Activated naive CD4-positive, alpha-beta T cell (primary cell): ENCODE data around the gene FAM181A.
A peak's percentile ranks its signal among the peaks of the same experiment; 100 is the strongest.

Experiments used
- DNase-seq, 4 experiments: peaks; one replicate each; lab custom pipeline; 2025; lab: John Stamatoyannopoulos, UW

The FAM181A gene

GRCh38 chr14:93950948-93951634, 23.9 kb downstream of the FAM181A start:
- no peak for DNase-seq

GRCh38 chr14:93951635-93952540, 24.7 kb downstream of the FAM181A start:
- DNase-seq: no peak

- no peak for DNase-seq
Measured at GRCh38 chr14:93952829-93953228, 25.7 kb downstream of the FAM181A start.

- no peak for DNase-seq
Measured at GRCh38 chr14:93953263-93953662, 26.1 kb downstream of the FAM181A start.

- DNase-seq: no peak
Measured at GRCh38 chr14:93953739-93954515, 26.8 kb downstream of the FAM181A start.

GRCh38 chr14:93954516-93954830, 27.3 kb downstream of the FAM181A start:
- no peak for DNase-seq

GRCh38 chr14:93954900-93955849, 28.0 kb downstream of the FAM181A start:
- no peak for DNase-seq

GRCh38 chr14:93955850-93956481, 28.8 kb downstream of the FAM181A start:
- no peak for DNase-seq

GRCh38 chr14:93956514-93957332, 29.6 kb downstream of the FAM181A start:
- no peak for DNase-seq

- no peak for DNase-seq
Measured at GRCh38 chr14:93957333-93957710, 30.2 kb downstream of the FAM181A start.

GRCh38 chr14:93957751-93958566, 30.8 kb downstream of the FAM181A start:
- no peak for DNase-seq

- DNase-seq: no peak
Measured at GRCh38 chr14:93958567-93959238, 31.6 kb downstream of the FAM181A start.

- DNase-seq: peak; percentile 58 to 78 (median 68)
Measured at GRCh38 chr14:93959239-93960107, 32.3 kb downstream of the FAM181A start.

GRCh38 chr14:93960108-93960475, 32.9 kb downstream of the FAM181A start:
- no peak for DNase-seq

GRCh38 chr14:93960774-93961438, 33.8 kb downstream of the FAM181A start:
- no peak for DNase-seq

GRCh38 chr14:93961620-93962019, 34.5 kb downstream of the FAM181A start:
- DNase-seq: no peak
